Astrocyte (in vitro differentiated cells and primary cell): ENCODE results near the gene LITAF. TPM values are rescaled to one million over a fixed set of nuclear protein-coding genes. Genes with fewer than 3 reads are reported as not detected.

Source experiments
- DNase-seq: peaks from one replicate; pipeline ENCODE4 v3.0.0-alpha.2; 2010; ENCODE audit warnings: low read depth
- FAIRE-seq: peaks from 2 replicates; lab custom pipeline; 2011; peaks lifted over from hg19 to GRCh38; lab: Jason Lieb, UNC
- H2AFZ ChIP-seq: 2 replicates; pipeline ENCODE4 v1.6.0; 2012; ENCODE audit warnings: low read depth, low read length, inconsistent platforms
- H3K27ac ChIP-seq: 2 replicates; pipeline ENCODE4 v1.5.1; 2011; ENCODE audit warnings: low read depth, low read length, inconsistent platforms
- H3K27me3 ChIP-seq: 2 replicates; pipeline ENCODE4 v1.6.0; 2011; ENCODE audit warnings: low read length, inconsistent platforms; ENCODE audit not compliant: insufficient read depth
- H3K36me3 ChIP-seq: 2 replicates; pipeline ENCODE4 v1.5.1; 2011; ENCODE audit warnings: low read length, inconsistent platforms; ENCODE audit not compliant: insufficient read depth
- H3K4me1 ChIP-seq: 2 replicates; pipeline ENCODE4 v1.5.1; 2011; ENCODE audit warnings: low read length, inconsistent platforms; ENCODE audit not compliant: insufficient read depth
- H3K4me2 ChIP-seq: 2 replicates; pipeline ENCODE4 v1.6.0; 2012; ENCODE audit warnings: low read length, inconsistent platforms
- H3K4me3 ChIP-seq: 2 replicates; pipeline ENCODE4 v1.5.1; 2011; ENCODE audit warnings: low read depth, mild to moderate bottlenecking, low read length, inconsistent platforms; ENCODE audit not compliant: insufficient read depth
- H3K79me2 ChIP-seq: 2 replicates; pipeline ENCODE4 v1.6.0; 2012; ENCODE audit warnings: mild to moderate bottlenecking, low read length, inconsistent platforms; ENCODE audit not compliant: insufficient read depth
- H3K9ac ChIP-seq: 2 replicates; pipeline ENCODE4 v1.6.0; 2012; ENCODE audit warnings: mild to moderate bottlenecking, low read length, inconsistent platforms
- H3K9me3 ChIP-seq: 2 replicates; pipeline ENCODE4 v1.5.1; 2012; ENCODE audit warnings: low read depth, mild to moderate bottlenecking, low read length, inconsistent platforms; ENCODE audit not compliant: insufficient read depth
- H4K20me1 ChIP-seq: 2 replicates; pipeline ENCODE4 v1.6.0; 2012; ENCODE audit warnings: low read length, inconsistent platforms; ENCODE audit not compliant: insufficient read depth
- H3K27ac Mint-ChIP-seq: one replicate; pipeline ENCODE4 v1.8.0; 2021; ENCODE audit warnings: mild to moderate bottlenecking, mixed read lengths; ENCODE audit not compliant: unreplicated experiment
- H3K27me3 Mint-ChIP-seq: one replicate; pipeline ENCODE4 v1.8.0; 2021; ENCODE audit warnings: low read depth, mixed read lengths; ENCODE audit not compliant: unreplicated experiment
- H3K36me3 Mint-ChIP-seq: one replicate; pipeline ENCODE4 v1.8.0; 2021; ENCODE audit warnings: low read depth, mixed read lengths; ENCODE audit not compliant: unreplicated experiment
- H3K4me1 Mint-ChIP-seq: one replicate; pipeline ENCODE4 v1.8.0; 2021; ENCODE audit warnings: low read depth, mixed read lengths; ENCODE audit not compliant: unreplicated experiment
- H3K4me3 Mint-ChIP-seq: one replicate; pipeline ENCODE4 v1.8.0; 2021; ENCODE audit warnings: mild to moderate bottlenecking, moderate library complexity, mixed read lengths; ENCODE audit not compliant: unreplicated experiment
- H3K9me3 Mint-ChIP-seq: one replicate; pipeline ENCODE4 v1.8.0; 2021; ENCODE audit warnings: mild to moderate bottlenecking, mixed read lengths; ENCODE audit not compliant: unreplicated experiment
- CTCF ChIP-seq: IDR thresholded peaks from 2 replicates; pipeline ENCODE4 v1.5.1; 2011; ENCODE audit warnings: low read depth, mild to moderate bottlenecking, inconsistent platforms, low read length, moderate library complexity; ENCODE audit not compliant: insufficient read depth
- EZH2 ChIP-seq: IDR thresholded peaks from 2 replicates; pipeline ENCODE4 v1.6.1; 2012; ENCODE audit warnings: mild to moderate bottlenecking, low read length, inconsistent platforms; ENCODE audit not compliant: insufficient read depth
- total RNA-seq: library from RNA; stranded (reverse); gene quantifications from 2 replicates; pipeline ENCODE4 v1.2.1, GENCODE V29; 2021

LITAF gene
- total RNA-seq, 1 donor from 2014 or later = 113 TPM

GRCh38 chr16:11556945-11557720, 29.6 kb downstream of the LITAF start:
- DNase-seq (no peak), FAIRE-seq (no peak)
- H3K4me3 ChIP-seq = no peak overlapping the region
- Mint-ChIP-seq H3K4me3 (no peak overlapping the region), H3K36me3 (peaks cover 36% of the 10 kb centered on the region), H3K9me3 (peaks cover 13% of the 10 kb centered on the region), H3K27ac (no peak overlapping the region), H3K4me1 (peaks cover 14% of the 10 kb centered on the region), H3K27me3 (no peaks in the 10 kb centered on the region)
- no peaks in the 10 kb centered on the region for H3K27me3 ChIP-seq
- no peak overlapping the region for H3K4me2 ChIP-seq
- H2AFZ ChIP-seq = no peak overlapping the region
- H4K20me1 ChIP-seq = peaks cover 27% of the 10 kb centered on the region
- peaks cover 5% of the 10 kb centered on the region for H3K36me3 ChIP-seq
- peaks cover 7% of the 10 kb centered on the region for H3K9me3 ChIP-seq
- H3K9ac ChIP-seq = no peak overlapping the region
- TF ChIP-seq CTCF = no peak
- no peak for TF ChIP-seq EZH2
- H3K4me1 ChIP-seq = no peaks in the 10 kb centered on the region
- H3K79me2 ChIP-seq = peaks cover 15% of the 10 kb centered on the region
- no peak overlapping the region for H3K27ac ChIP-seq

- no peak overlapping the region for H3K4me3 Mint-ChIP-seq
- FAIRE-seq (no peak), DNase-seq (no peak)
- Histone ChIP-seq H3K9me3 (peaks cover 7% of the 10 kb centered on the region), H3K4me3 (no peak overlapping the region), H2AFZ (no peak overlapping the region), H3K79me2 (peaks cover 13% of the 10 kb centered on the region), H3K4me1 (no peaks in the 10 kb centered on the region), H3K36me3 (peaks cover 5% of the 10 kb centered on the region), H3K27ac (no peak overlapping the region), H3K27me3 (no peaks in the 10 kb centered on the region), H3K4me2 (no peak overlapping the region), H3K9ac (no peak overlapping the region), H4K20me1 (peaks cover 23% of the 10 kb centered on the region)
- no peak overlapping the region for H3K27ac Mint-ChIP-seq
- H3K9me3 Mint-ChIP-seq = peaks cover 13% of the 10 kb centered on the region
- H3K27me3 Mint-ChIP-seq = no peaks in the 10 kb centered on the region
- H3K36me3 Mint-ChIP-seq = peaks cover 38% of the 10 kb centered on the region
- peaks cover 9% of the 10 kb centered on the region for H3K4me1 Mint-ChIP-seq
- TF ChIP-seq CTCF (no peak), EZH2 (no peak)
Measured at GRCh38 chr16:11556214-11556819, 30.4 kb downstream of the LITAF start.

GRCh38 chr16:11554053-11554452, 32.7 kb downstream of the LITAF start:
- Mint-ChIP-seq H3K4me3 (no peak overlapping the region), H3K9me3 (peaks cover 13% of the 10 kb centered on the region), H3K36me3 (peaks cover 58% of the 10 kb centered on the region), H3K27ac (no peak overlapping the region), H3K4me1 (no peaks in the 10 kb centered on the region), H3K27me3 (no peaks in the 10 kb centered on the region)
- no peak overlapping the region for H3K4me3 ChIP-seq
- DNase-seq = no peak
- no peaks in the 10 kb centered on the region for H3K4me1 ChIP-seq
- H4K20me1 ChIP-seq = peaks cover 30% of the 10 kb centered on the region
- peaks cover 14% of the 10 kb centered on the region for H3K36me3 ChIP-seq
- no peak overlapping the region for H2AFZ ChIP-seq
- H3K27me3 ChIP-seq = no peaks in the 10 kb centered on the region
- no peak for TF ChIP-seq CTCF
- no peak for TF ChIP-seq EZH2
- no peak overlapping the region for H3K4me2 ChIP-seq
- no peak overlapping the region for H3K27ac ChIP-seq
- no peak overlapping the region for H3K9ac ChIP-seq
- no peak for FAIRE-seq
- H3K9me3 ChIP-seq = peaks cover 7% of the 10 kb centered on the region
- H3K79me2 ChIP-seq = peaks cover 8% of the 10 kb centered on the region
